Fibroblast of lung (primary cell): ENCODE measurements around the gene NFIC.

Experiments used
- CTCF ChIP-seq, 2 donors: IDR thresholded peaks in 1 of 2; conservative IDR thresholded peaks in 1 of 2; 1 replicate in 1 of 2; 2 replicates in 1 of 2; pipeline ENCODE4 v1.5.1; 2011 to 2012; ENCODE audit warnings: low read length in 2 of 2, control low read depth in 1 of 2, inconsistent platforms in 1 of 2, low read depth in 1 of 2, mild to moderate bottlenecking in 1 of 2
- EZH2 ChIP-seq: IDR thresholded peaks from 2 replicates; pipeline ENCODE4 v1.5.1; 2012; ENCODE audit warnings: low read length, control low read depth, mild to moderate bottlenecking; ENCODE audit errors: missing control alignments

GRCh38 chr19:3497757-3498520 is 131.6 kb downstream of the NFIC start:
- TF ChIP-seq CTCF (conservative IDR thresholded peaks at IDR 0.05 in 1 of 2, IDR thresholded peaks at IDR 0.05 in 1 of 2; ENCODE audit: low read depth in 1 of 2, low read length in 2 of 2): no peak
- no peak for TF ChIP-seq EZH2
